SJSA1 (cell line): ENCODE results near the gene CLMN. TPM values are rescaled to one million over a fixed set of nuclear protein-coding genes. Genes with fewer than 3 reads are reported as not detected.

Experiments
- DNase-seq, 2 experiments: peaks; one replicate each; pipeline ENCODE4 v3.0.0-alpha.2; 2015 to 2020; ENCODE audit warnings: low spot score in 2 of 2, low read depth in 1 of 2
- H3K27ac ChIP-seq: fragments of 250-450 bp; sonication (Bioruptor Pico); 2 replicates; pipeline ENCODE4 v1.5.1; 2020; ENCODE audit warnings: mild to moderate bottlenecking, moderate library complexity
- H3K27me3 ChIP-seq: fragments of 250-450 bp; sonication (Bioruptor Pico); replicated peaks from 2 replicates; pipeline ENCODE4 v1.5.1; 2020; ENCODE audit warnings: mild to moderate bottlenecking, moderate library complexity
- H3K36me3 ChIP-seq: fragments of 250-450 bp; sonication (Bioruptor Pico); 2 replicates; pipeline ENCODE4 v1.5.1; 2020; ENCODE audit warnings: mild to moderate bottlenecking
- H3K4me1 ChIP-seq: fragments of 250-450 bp; sonication (Bioruptor Pico); replicated peaks from 2 replicates; pipeline ENCODE4 v1.6.1; 2021; ENCODE audit warnings: mild to moderate bottlenecking
- H3K4me3 ChIP-seq: fragments of 250-450 bp; sonication (Bioruptor Pico); 2 replicates; pipeline ENCODE4 v1.5.1; 2020; ENCODE audit warnings: mild to moderate bottlenecking
- H3K9me3 ChIP-seq: fragments of 250-450 bp; sonication (Bioruptor Pico); replicated peaks from 2 replicates; pipeline ENCODE4 v1.5.1; 2020; ENCODE audit warnings: mild to moderate bottlenecking
- total RNA-seq: library from RNA; depleted of rRNA; stranded (reverse); fragments of >200 nt; shearing (Covaris generic); gene quantifications from 2 replicates; pipeline ENCODE4 v1.2.3, GENCODE V29; 2014

Gene CLMN
- total RNA-seq, 1 experiment from 2014 or later, result 4.7 TPM

DNA sequence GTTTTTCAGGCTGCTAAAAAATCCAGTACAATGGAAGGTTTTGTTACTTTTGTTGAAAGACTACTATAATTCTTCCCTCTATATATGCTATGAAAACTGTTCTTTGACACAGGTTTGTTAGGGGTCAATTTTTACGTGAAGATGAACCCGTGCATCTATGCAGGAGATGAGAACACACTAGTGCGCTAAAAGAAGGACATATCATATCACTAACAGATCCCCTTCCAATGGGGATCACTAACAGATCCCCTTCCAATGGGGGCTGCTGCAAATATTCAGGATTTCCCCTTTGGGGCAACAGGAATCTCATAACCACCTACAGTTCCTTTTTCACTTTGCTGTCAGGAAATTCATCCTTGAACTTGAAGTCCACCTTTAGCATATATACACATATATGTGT is 75.1 kb downstream of the CLMN start:
- Histone ChIP-seq H3K27ac (no peak overlapping the region), H3K9me3 (no peaks in the 10 kb centered on the region), H3K4me3 (no peak overlapping the region), H3K27me3 (no peaks in the 10 kb centered on the region), H3K4me1 (peaks cover 17% of the 10 kb centered on the region), H3K36me3 (no peaks in the 10 kb centered on the region)
- no peak for DNase-seq

DNA sequence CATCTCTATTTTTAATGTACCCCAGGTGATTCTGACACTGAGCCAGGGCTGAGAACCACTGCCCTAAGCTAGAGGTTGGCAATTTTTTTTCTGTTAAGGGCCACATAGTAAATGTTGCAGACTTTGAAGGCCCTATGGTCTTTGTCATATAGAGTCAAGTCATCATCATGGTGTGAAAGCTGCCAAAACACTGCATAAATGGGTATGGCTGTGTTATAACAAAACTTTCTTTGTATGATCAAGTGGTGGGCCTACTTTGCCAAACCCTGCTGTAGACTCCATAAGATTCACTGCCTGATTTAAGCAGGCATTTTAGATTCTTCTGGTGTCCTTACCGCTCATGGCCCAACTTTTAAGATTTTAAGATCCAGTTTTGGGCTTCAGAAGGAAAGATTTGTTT is 76.8 kb downstream of the CLMN start:
- no peaks in the 10 kb centered on the region for H3K9me3 ChIP-seq
- DNase-seq, result no peak
- no peak overlapping the region for H3K27ac ChIP-seq
- H3K27me3 ChIP-seq, result no peaks in the 10 kb centered on the region
- H3K4me1 ChIP-seq, result peaks cover 4% of the 10 kb centered on the region
- H3K4me3 ChIP-seq, result no peak overlapping the region
- H3K36me3 ChIP-seq, result no peaks in the 10 kb centered on the region

DNA sequence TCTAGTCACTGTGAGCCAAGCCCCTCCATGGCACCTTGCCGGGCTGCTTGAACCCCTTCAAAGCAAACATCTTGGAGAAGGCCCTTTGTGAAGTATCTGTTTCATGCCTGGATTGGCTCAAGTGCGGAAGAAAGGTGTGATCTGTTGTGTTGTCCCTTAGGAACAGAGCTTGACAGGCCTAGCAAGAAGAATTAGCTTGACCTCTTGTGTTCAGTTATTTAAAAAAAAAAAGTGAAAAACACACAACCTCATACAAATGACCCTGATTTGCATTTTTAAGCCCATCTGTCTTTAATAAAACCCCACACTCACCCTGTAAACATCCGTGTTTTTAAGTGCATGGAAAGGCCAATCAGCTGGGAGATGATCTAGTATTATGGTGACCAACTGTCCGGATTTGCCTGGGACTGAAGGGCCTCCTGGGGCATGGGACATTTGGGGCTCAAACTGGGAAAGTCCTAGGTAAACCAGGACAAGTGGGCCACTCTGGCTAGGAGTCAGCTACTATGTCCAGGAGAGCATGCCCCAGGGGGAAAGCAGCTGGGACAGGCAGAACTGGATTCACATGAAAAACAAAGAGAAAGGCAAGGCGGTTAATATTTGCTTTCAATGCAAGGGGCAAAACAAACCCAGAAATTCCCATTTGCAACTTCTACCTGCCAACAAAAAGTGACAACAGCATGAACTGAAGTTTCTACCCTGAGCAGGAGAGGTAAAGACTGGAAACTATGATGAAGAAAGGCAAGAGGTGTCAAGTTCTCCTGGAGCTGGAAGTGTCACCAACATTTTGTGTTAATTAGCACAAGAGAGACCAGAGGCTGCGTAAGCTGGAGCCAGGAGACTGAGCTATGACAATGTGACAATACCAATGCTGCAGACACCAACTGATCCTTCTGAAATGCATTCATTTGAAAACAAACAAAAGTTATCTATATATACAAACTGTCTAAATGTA is 78.6 kb downstream of the CLMN start:
- Histone ChIP-seq H3K4me3 (no peak overlapping the region), H3K4me1 (no peaks in the 10 kb centered on the region; the same call in 1 of the 2 replicates), H3K27ac (no peak overlapping the region), H3K27me3 (no peaks in the 10 kb centered on the region), H3K9me3 (no peaks in the 10 kb centered on the region), H3K36me3 (no peaks in the 10 kb centered on the region)
- DNase-seq, result no peak

DNA sequence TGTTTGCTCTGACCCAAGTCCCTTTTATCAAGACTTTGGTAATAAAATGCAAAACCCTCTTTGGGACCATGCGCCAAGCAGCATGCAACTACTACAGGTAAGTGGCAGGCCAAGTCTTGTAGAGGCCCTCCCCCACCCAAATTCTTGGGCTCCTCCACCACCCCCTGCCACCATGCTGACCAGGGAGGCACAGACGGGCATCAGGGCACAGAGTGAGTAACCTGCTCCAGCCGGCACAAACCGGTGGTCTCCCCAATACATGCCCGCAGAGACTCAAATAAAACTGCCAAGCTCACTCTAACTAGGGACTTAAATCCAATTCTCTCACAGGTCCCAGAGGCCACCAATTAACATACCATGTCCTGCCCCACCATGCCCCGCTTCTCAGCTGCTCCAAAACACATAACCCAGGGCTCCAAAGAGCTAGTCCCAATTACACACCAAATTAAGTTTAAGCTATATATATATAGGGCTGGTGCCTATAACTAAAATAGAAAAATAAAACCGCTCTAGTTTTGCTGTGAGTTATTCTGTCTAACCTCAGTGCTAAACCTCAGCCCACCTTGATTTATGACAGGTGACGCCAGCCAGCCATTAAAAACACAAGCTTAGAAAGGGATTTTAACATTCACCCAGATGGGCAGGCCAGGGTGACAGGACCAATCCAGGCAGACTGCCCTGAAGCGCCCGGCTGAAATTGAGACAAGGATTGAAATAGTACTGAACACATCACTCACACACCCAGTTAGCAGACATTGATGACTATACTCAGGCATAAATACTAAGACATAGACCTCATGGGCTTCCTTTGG is 81.0 kb downstream of the CLMN start:
- Histone ChIP-seq H3K4me1 (peaks cover 21% of the 10 kb centered on the region), H3K9me3 (no peaks in the 10 kb centered on the region), H3K27ac (no peak overlapping the region), H3K27me3 (no peaks in the 10 kb centered on the region), H3K4me3 (no peak overlapping the region), H3K36me3 (no peaks in the 10 kb centered on the region)
- no peak for DNase-seq

DNA sequence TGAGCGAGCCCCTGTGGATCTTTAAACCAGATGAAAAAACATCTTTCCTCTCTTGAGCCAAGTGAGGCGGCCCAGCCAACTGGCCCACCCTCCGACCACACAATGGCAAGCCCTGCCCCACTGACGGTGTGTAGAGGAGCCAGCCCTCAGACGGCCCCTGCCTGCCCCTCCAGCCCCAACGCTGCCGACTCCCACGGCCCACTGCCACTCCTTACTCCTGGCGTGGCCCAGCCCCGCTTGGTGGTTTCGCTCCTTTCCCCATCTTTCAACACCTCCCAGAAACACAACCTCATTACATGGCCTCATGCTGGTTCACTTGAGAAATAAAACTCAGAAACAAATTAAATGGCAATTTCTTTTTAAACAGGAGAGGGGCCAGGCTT is 81.8 kb downstream of the CLMN start:
- Histone ChIP-seq H3K36me3 (no peaks in the 10 kb centered on the region), H3K9me3 (no peaks in the 10 kb centered on the region), H3K4me1 (peaks cover 21% of the 10 kb centered on the region), H3K27ac (no peak overlapping the region), H3K27me3 (no peaks in the 10 kb centered on the region), H3K4me3 (no peak overlapping the region)
- no peak for DNase-seq

DNA sequence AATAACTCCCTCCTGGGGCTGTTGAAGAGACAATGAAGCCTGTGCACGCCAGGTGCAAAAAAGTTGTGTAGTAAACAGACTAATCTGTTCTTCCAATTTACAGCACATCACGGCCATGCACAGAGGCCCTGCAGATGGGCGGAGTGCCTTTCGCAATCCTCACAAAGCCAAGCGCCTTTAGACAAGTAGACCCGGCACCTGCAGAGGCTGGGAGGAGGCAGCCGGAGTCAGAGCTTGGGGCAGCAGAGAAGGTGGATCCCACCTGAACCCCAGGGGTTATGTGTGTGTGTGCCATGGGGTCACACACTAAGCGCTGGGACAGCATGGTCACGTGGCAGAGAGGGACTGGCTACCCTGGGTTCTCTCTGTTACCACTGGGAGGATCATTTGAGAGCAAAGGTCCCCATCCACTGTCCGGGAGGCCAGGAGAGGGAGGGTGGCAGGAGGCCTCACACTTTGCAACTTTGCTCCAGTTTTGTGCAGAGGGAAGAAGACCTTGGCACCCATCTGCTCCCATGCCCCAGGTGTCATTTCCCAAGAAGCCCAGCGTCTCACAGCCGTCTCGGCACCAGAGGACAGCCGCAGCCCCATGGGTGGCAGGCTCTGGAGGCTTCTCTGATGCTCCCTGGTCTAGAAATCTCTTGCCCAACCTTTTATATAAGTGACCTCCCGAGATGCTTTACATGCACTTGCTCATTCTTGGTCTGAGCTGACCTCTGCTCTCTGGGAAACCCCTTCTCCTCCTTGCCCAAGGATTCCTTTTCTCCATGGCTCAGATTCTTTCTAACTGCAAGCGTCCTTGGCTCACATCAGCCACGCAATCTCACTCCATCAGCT is 82.4 kb downstream of the CLMN start:
- no peaks in the 10 kb centered on the region for H3K9me3 ChIP-seq
- no peak overlapping the region for H3K27ac ChIP-seq
- peaks cover 21% of the 10 kb centered on the region for H3K4me1 ChIP-seq
- DNase-seq, result no peak
- no peaks in the 10 kb centered on the region for H3K36me3 ChIP-seq
- H3K27me3 ChIP-seq, result no peaks in the 10 kb centered on the region
- H3K4me3 ChIP-seq, result no peak overlapping the region

DNA sequence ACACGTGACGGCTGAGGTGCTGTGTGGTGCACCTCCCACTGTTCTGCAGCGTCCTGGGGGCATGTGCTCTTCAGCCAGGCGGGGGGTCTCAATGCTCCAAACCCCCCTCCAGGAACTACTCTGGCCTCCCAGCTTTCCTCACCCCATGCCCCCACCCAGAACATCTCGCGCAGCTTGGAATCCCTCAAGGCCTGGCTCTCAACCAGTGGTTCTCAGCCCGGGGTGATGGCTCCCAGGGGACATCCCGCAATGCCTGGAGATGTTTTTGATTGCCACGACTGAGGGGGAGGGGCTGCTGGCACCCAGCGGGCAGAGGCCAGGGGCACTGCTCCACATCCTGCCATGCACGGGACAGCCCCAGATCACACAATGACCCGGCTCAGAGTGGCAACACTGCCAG is 83.5 kb downstream of the CLMN start:
- no peaks in the 10 kb centered on the region for H3K27me3 ChIP-seq
- no peak overlapping the region for H3K4me3 ChIP-seq
- DNase-seq, result no peak
- H3K9me3 ChIP-seq, result no peaks in the 10 kb centered on the region
- H3K4me1 ChIP-seq, result peaks cover 21% of the 10 kb centered on the region
- no peaks in the 10 kb centered on the region for H3K36me3 ChIP-seq
- no peak overlapping the region for H3K27ac ChIP-seq

DNA sequence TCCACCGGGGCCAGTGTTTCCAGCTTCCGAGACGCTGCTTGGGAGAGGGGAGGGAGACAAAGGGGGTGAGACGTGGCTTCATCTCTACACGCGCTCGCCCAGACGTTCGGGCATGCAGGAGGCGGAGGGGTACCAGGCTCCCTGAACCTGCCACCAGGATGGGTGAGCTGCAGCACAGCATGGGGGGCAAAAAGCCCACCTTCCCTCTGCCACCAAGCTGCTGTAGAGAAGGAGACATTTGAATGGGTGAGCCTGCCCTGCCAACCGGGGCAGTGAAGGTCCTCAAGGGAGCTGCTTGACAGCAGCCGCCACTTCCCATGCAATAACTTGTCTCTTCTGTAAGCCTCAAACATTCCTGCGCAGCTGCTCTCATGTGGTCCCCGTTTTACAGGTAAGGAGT is 83.9 kb downstream of the CLMN start:
- no peak for DNase-seq
- H3K27ac ChIP-seq, result no peak overlapping the region
- no peaks in the 10 kb centered on the region for H3K9me3 ChIP-seq
- no peak overlapping the region for H3K4me3 ChIP-seq
- H3K4me1 ChIP-seq, result peaks cover 21% of the 10 kb centered on the region
- no peaks in the 10 kb centered on the region for H3K27me3 ChIP-seq
- H3K36me3 ChIP-seq, result no peaks in the 10 kb centered on the region

DNA sequence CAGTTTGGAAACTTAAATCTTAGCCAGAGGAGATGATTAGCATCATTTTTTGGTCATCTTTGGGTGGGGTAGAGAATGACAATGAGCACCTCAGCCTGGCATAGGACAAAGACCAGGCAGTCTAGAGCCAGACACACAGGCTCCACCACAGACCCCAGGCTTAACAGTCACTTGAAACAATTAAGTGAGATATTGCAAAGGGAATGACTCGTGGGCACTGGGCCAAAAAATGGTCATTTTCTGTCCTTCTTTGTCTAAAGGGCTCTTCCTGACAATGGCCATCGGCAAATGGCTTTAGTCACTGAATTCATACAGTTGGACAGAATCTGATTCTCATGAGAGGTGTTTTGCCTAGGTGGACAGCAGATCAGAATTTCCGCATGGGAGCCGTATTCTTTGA is 84.4 kb downstream of the CLMN start:
- Histone ChIP-seq H3K27me3 (no peaks in the 10 kb centered on the region), H3K4me3 (no peak overlapping the region), H3K9me3 (no peaks in the 10 kb centered on the region), H3K27ac (peak overlapping the region; percentile 29), H3K4me1 (peaks cover 21% of the 10 kb centered on the region), H3K36me3 (no peaks in the 10 kb centered on the region)
- DNase-seq, result peak; percentile 64 to 65

DNA sequence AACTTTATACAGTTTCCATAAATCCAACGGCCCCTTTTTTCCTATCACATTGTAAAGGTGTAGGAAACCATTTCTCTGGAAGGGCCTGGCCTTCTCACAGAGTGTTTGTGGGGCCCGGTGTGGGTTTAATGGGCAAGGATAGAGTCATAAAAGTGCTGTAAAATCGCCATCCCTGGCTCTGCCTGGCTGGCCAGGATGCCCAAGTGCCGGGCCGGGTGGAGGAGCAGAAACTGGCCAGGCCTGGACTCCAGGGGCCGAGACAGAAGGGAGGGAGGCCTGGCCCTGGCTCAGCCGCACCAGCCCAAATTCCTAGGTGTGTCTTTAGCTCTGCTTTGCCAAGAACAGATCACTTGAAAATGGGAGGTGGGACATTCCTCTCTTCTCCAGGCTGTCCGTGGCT is 85.3 kb downstream of the CLMN start:
- H3K4me3 ChIP-seq, result no peak overlapping the region
- peaks cover 21% of the 10 kb centered on the region for H3K4me1 ChIP-seq
- H3K9me3 ChIP-seq, result no peaks in the 10 kb centered on the region
- no peaks in the 10 kb centered on the region for H3K36me3 ChIP-seq
- H3K27ac ChIP-seq, result peak overlapping the region; percentile 29
- no peak for DNase-seq
- no peaks in the 10 kb centered on the region for H3K27me3 ChIP-seq

DNA sequence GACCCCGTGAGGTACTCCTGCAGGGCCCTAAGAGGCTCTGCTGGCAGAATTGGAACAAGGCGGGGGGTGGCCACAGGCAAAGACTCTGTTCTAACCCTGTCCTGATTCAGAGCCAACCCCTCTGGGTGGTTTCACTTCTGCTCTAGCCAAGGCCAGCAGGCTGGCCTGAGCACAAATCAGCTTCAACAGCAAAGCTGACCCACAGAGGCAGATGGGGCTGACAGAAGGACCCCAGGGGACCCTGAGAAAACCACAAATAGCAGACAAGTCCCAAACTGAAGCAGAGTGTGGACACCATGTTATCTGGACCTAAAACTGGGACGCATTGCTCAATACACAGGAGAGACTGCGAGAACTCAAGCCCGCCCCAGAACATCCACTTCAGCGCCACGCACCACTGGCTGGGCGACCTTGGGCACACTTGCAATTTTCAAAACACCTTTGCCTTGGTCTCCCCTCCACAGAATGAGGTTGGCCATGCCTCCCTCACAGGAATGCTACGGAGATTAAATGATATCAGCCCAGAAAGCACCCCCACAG is 85.9 kb downstream of the CLMN start:
- no peaks in the 10 kb centered on the region for H3K9me3 ChIP-seq
- H3K27me3 ChIP-seq, result no peaks in the 10 kb centered on the region
- H3K36me3 ChIP-seq, result no peaks in the 10 kb centered on the region
- peaks cover 22% of the 10 kb centered on the region for H3K4me1 ChIP-seq
- DNase-seq, result no peak
- H3K27ac ChIP-seq, result no peak overlapping the region
- H3K4me3 ChIP-seq, result no peak overlapping the region

DNA sequence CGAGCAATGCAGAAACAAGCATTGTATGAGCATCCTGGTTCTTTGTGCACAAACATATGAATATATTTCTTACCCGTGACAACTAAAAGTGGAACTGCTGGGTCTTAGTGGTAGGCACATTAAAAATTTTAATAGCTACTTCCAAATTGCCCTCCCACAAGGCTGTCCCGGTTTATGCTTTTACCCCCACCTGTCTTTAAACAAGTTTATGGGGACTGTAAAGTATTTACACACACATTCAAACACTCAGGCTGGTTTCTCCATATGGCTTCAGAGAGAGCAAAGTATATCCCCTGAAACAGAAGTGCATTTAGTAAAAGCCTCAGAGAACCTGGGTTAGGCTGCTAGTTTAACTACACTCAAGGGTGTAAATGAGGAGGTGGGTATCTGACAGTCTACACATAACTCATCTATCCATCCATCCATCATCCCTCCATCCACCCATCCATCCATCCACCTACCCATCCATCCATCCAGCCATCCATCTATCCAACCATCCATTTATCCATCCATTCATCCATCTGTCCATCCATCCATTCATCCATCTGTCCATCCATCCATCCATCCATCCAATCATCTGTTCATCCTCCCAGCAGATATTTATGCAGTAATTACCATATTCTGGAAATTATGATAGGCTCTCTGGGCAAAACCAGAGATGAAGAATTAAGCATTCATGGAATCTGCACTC is 86.7 kb downstream of the CLMN start:
- H3K4me1 ChIP-seq, result peaks cover 29% of the 10 kb centered on the region
- no peaks in the 10 kb centered on the region for H3K27me3 ChIP-seq
- H3K27ac ChIP-seq, result no peak overlapping the region
- no peak for DNase-seq
- H3K9me3 ChIP-seq, result no peaks in the 10 kb centered on the region
- no peaks in the 10 kb centered on the region for H3K36me3 ChIP-seq
- no peak overlapping the region for H3K4me3 ChIP-seq
